Central memory CD4-positive, alpha-beta T cell (primary cell): Measurements from ENCODE around the gene SACS.

Experiments
- DNase-seq: peaks from one replicate; pipeline ENCODE4 v3.0.0; 2022
- total RNA-seq, 3 experiments: gene quantifications; one replicate each; lab custom pipeline; 2026; lab: John Stamatoyannopoulos, UW

SACS gene
- 83.7 to 298 (median 254) reads per million in 3 experiments for total RNA-seq

GRCh38 chr13:23433171-23434153 lies at the start of gene SACS:
TSS of gene SACS (minus strand) at chr13:23433702. CDS start at chr13:23411239, 22,463 bp downstream.
- no peak for DNase-seq

- no peak for DNase-seq
Measured at GRCh38 chr13:23480324-23480723, 46.8 kb upstream of the SACS start.

GRCh38 chr13:23477101-23477500 lies 43.6 kb upstream of the SACS start:
- no peak for DNase-seq

GRCh38 chr13:23473221-23473620 lies 39.7 kb upstream of the SACS start:
- DNase-seq: no peak

- no peak for DNase-seq
Measured at GRCh38 chr13:23472189-23472588, 38.7 kb upstream of the SACS start.

GRCh38 chr13:23470790-23471614 lies 37.5 kb upstream of the SACS start:
- DNase-seq: no peak

GRCh38 chr13:23469951-23470421 lies 36.5 kb upstream of the SACS start:
- DNase-seq: no peak

- no peak for DNase-seq
Measured at GRCh38 chr13:23468811-23469210, 35.3 kb upstream of the SACS start.

GRCh38 chr13:23467932-23468278 lies 34.4 kb upstream of the SACS start:
- no peak for DNase-seq

GRCh38 chr13:23467048-23467931 lies 33.8 kb upstream of the SACS start:
- DNase-seq: no peak

GRCh38 chr13:23466144-23467002 lies 32.9 kb upstream of the SACS start:
- peak; percentile 54 for DNase-seq

GRCh38 chr13:23463661-23464060 lies 30.2 kb upstream of the SACS start:
- no peak for DNase-seq

GRCh38 chr13:23462815-23463559 lies 29.5 kb upstream of the SACS start:
- DNase-seq: no peak

- DNase-seq: no peak
Measured at GRCh38 chr13:23461544-23461943, 28.0 kb upstream of the SACS start.

GRCh38 chr13:23460921-23461320 lies 27.4 kb upstream of the SACS start:
- DNase-seq: no peak

- DNase-seq: no peak
Measured at GRCh38 chr13:23460309-23460708, 26.8 kb upstream of the SACS start.

GRCh38 chr13:23458989-23459388 lies 25.5 kb upstream of the SACS start:
- no peak for DNase-seq

- no peak for DNase-seq
Measured at GRCh38 chr13:23456437-23457210, 23.1 kb upstream of the SACS start.

GRCh38 chr13:23455401-23456185 lies 22.1 kb upstream of the SACS start:
- DNase-seq: no peak
